HT-29 (cell line): Measurements from ENCODE around the gene CDK19. TPM values are rescaled to one million over a fixed set of nuclear protein-coding genes. Genes with fewer than 3 reads are reported as not detected.
A peak's percentile ranks its signal among the peaks of the same experiment; 100 is the strongest.

Experiments used
- DNase-seq: peaks from one replicate; pipeline ENCODE4 v3.0.0-alpha.2; 2015; ENCODE audit warnings: low spot score
- total RNA-seq: library from RNA; depleted of rRNA; stranded (reverse); fragments of >200 nt; shearing (Covaris generic); gene quantifications from 2 replicates; pipeline ENCODE4 v1.2.3, GENCODE V29; 2014

The CDK19 gene
- total RNA-seq, 1 experiment from 2014 or later: 4.0 TPM

- no peak for DNase-seq
Measured at GRCh38 chr6:110660066-110660655, 155.1 kb downstream of the CDK19 start.

- no peak for DNase-seq
Measured at GRCh38 chr6:110658631-110659211, 156.5 kb downstream of the CDK19 start.

- DNase-seq: peak; percentile 83
Measured at GRCh38 chr6:110656492-110656891, 158.8 kb downstream of the CDK19 start.

GRCh38 chr6:110655821-110656220 lies 159.4 kb downstream of the CDK19 start:
- DNase-seq: no peak

- DNase-seq: peak; percentile 32
Measured at GRCh38 chr6:110654096-110654820, 161.0 kb downstream of the CDK19 start.

GRCh38 chr6:110653381-110653780 lies 161.9 kb downstream of the CDK19 start:
- DNase-seq: no peak

- no peak for DNase-seq
Measured at GRCh38 chr6:110652520-110652919, 162.7 kb downstream of the CDK19 start.

GRCh38 chr6:110650755-110651154 lies 164.5 kb downstream of the CDK19 start:
- no peak for DNase-seq

- DNase-seq: no peak
Measured at GRCh38 chr6:110649704-110650103, 165.6 kb downstream of the CDK19 start.

GRCh38 chr6:110646951-110647910 lies 168.0 kb downstream of the CDK19 start:
- no peak for DNase-seq

- DNase-seq: no peak
Measured at GRCh38 chr6:110646419-110646698, 168.9 kb downstream of the CDK19 start.

- DNase-seq: no peak
Measured at GRCh38 chr6:110645685-110646418, 169.4 kb downstream of the CDK19 start.

GRCh38 chr6:110643175-110643574 lies 172.1 kb downstream of the CDK19 start:
- DNase-seq: no peak

- DNase-seq: no peak
Measured at GRCh38 chr6:110642711-110643110, 172.6 kb downstream of the CDK19 start.

- no peak for DNase-seq
Measured at GRCh38 chr6:110636781-110637180, 178.5 kb downstream of the CDK19 start.

GRCh38 chr6:110635096-110635495 lies 180.2 kb downstream of the CDK19 start:
- no peak for DNase-seq

- no peak for DNase-seq
Measured at GRCh38 chr6:110633731-110634213, 181.5 kb downstream of the CDK19 start.

- no peak for DNase-seq
Measured at GRCh38 chr6:110629153-110629552, 186.1 kb downstream of the CDK19 start.

GRCh38 chr6:110628330-110628729 lies 186.9 kb downstream of the CDK19 start:
- no peak for DNase-seq

GRCh38 chr6:110626442-110626841 lies 188.8 kb downstream of the CDK19 start:
- DNase-seq: no peak

- no peak for DNase-seq
Measured at GRCh38 chr6:110625883-110626282, 189.4 kb downstream of the CDK19 start.
